CD8-positive, alpha-beta memory T cell (primary cell): ENCODE measurements around the gene CLSTN1. TPM values are rescaled to one million over a fixed set of nuclear protein-coding genes. Genes with fewer than 3 reads are reported as not detected.
"Not testable (repeated sequence)": the region's sequence is repeated elsewhere in the genome, so short reads cannot be mapped to it uniquely, and the experiment has no call there.

Experiments used
- CTCF ChIA-PET: fragments of 350-600 bp; sonication (Branson Sonifier 250); formaldehyde crosslinking; loops from one replicate; lab custom pipeline; 2021; ENCODE audit warnings: antibody characterized with exemption; lab: Charles Lee
- POLR2A ChIA-PET: fragments of 350-600 bp; sonication (Branson Sonifier 250); formaldehyde crosslinking; loops from one replicate; lab custom pipeline; 2021; ENCODE audit warnings: antibody characterized with exemption; lab: Charles Lee
- DNase-seq, 5 donors: peaks; one replicate each; pipeline versions ENCODE4 v3.0.0 to v3.0.0-alpha.2; 2020 to 2022; ENCODE audit warnings: mixed read lengths in 1 of 5
- H3K27ac ChIP-seq: one replicate; pipeline ENCODE4 v1.7.0; 2013; ENCODE audit warnings: low read depth, mild to moderate bottlenecking, low read length, moderate library complexity
- H3K27me3 ChIP-seq: 2 replicates; pipeline ENCODE4 v1.7.0; 2013; ENCODE audit warnings: low read length, mild to moderate bottlenecking; ENCODE audit not compliant: insufficient read depth, poor library complexity, severe bottlenecking
- H3K36me3 ChIP-seq: 2 replicates; pipeline ENCODE4 v1.7.0; 2013; ENCODE audit warnings: mild to moderate bottlenecking, low read length, moderate library complexity; ENCODE audit not compliant: insufficient read depth
- H3K4me1 ChIP-seq: 2 replicates; pipeline ENCODE4 v1.7.0; 2013; ENCODE audit warnings: mild to moderate bottlenecking, low read length, moderate library complexity; ENCODE audit not compliant: insufficient read depth
- H3K4me3 ChIP-seq: 2 replicates; pipeline ENCODE4 v1.7.0; 2013; ENCODE audit warnings: mild to moderate bottlenecking, low read length
- H3K9me3 ChIP-seq: 2 replicates; pipeline ENCODE4 v1.7.0; 2013; ENCODE audit warnings: mild to moderate bottlenecking, low read length
- H3K27ac Mint-ChIP-seq, 8 donors: one replicate each; pipeline ENCODE4 v1.8.0; 2020 to 2021; ENCODE audit warnings: mixed read lengths in 8 of 8, mild to moderate bottlenecking in 6 of 8, inconsistent platforms in 3 of 8, moderate library complexity in 3 of 8
- H3K27me3 Mint-ChIP-seq, 2 donors: one replicate each; pipeline ENCODE4 v1.8.0; 2020 to 2021; ENCODE audit warnings: mixed read lengths in 2 of 2, mild to moderate bottlenecking in 1 of 2, moderate library complexity in 1 of 2
- H3K36me3 Mint-ChIP-seq, 3 donors: one replicate each; pipeline ENCODE4 v1.8.0; 2020 to 2021; ENCODE audit warnings: mixed read lengths in 3 of 3, inconsistent platforms in 1 of 3, mild to moderate bottlenecking in 1 of 3
- H3K4me1 Mint-ChIP-seq, 3 donors: one replicate each; pipeline ENCODE4 v1.8.0; 2020 to 2021; ENCODE audit warnings: mixed read lengths in 3 of 3, inconsistent platforms in 1 of 3, mild to moderate bottlenecking in 1 of 3
- H3K4me3 Mint-ChIP-seq, 7 donors: one replicate each; pipeline ENCODE4 v1.8.0; 2020 to 2021; ENCODE audit warnings: mixed read lengths in 7 of 7, mild to moderate bottlenecking in 6 of 7, moderate library complexity in 4 of 7, inconsistent platforms in 2 of 7
- H3K9me3 Mint-ChIP-seq, 5 donors: one replicate each; pipeline ENCODE4 v1.8.0; 2020 to 2022; ENCODE audit warnings: mixed read lengths in 5 of 5, mild to moderate bottlenecking in 3 of 5, moderate library complexity in 2 of 5, inconsistent platforms in 1 of 5
- polyA plus RNA-seq: library from polyadenylated mRNA; unstranded; fragments of 300-500 nt; fragmentation: Illumina TruSeq; gene quantifications from one replicate; pipeline ENCODE4 v1.2.3, GENCODE V29; 2021
- total RNA-seq, 2 experiments: library from RNA; stranded (reverse); gene quantifications; one replicate each; pipeline ENCODE4 v1.2.3, GENCODE V29; 2021

CLSTN1 gene
- total and polyA plus RNA-seq, 3 experiments from 2014 or later: 38.4 to 48.2 (median 40.8) TPM

DNA sequence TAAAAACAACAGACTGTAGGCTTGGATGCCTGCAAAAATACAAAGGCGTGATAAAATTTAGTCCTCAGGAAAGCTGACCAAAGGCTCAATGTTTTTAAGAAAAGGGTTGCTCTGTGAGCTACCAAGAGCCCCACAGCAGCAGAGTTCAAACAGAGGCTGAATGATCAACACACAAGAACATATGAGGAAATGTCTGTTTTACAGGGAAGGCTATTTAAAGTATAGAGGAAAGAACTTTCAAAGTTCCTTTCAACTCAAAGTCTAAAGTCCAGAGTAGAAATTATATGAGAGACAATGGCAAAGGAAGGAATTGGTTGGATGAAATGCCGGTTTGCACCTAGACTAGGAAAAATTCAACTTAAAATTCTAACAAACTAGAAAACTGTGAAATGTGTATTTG, 8.6 kb downstream of the CLSTN1 start:
- H3K36me3 Mint-ChIP-seq: peaks cover 0 to 14% (median 0%) of the 10 kb centered on the region in 3 donors
- CTCF ChIA-PET: interaction anchor here (1.4 kb wide), 1 partner anchor 10 kb away, joined by 3 read pairs; no protein-coding TSS in a partner anchor

DNA sequence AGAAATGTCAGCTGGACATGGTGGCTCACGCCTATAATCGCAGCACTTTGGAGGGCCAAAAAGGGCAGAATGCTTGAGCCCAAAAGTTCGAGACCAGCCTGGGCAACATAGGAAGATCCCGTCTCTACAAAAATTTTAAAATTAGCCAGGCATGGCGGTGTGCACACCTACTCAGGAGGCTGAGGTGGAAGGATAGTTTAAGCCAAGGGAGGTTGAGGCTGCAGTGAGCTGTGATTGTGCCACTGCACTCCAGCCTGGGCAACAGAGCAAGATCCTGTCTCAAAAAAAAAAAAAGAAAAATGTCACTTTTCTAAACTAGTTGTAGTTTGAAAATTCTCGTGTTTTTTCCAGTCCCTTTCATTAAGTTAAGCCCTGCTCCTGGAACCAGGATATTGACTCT, 9.1 kb downstream of the CLSTN1 start:
- H3K27ac ChIP-seq: no peak overlapping the region
- no peak for DNase-seq
- CTCF ChIA-PET: interaction anchor here (1.4 kb wide), 1 partner anchor 11 kb away, joined by 3 read pairs; no protein-coding TSS in a partner anchor
- Mint-ChIP-seq H3K27me3 (no peaks in the 10 kb centered on the region), H3K36me3 (peaks cover 0 to 10% (median 0%) of the 10 kb centered on the region in 3 donors), H3K4me1 (peaks cover 16 to 44% (median 40%) of the 10 kb centered on the region in 3 donors), H3K9me3 (no peaks in the 10 kb centered on the region), H3K4me3 (no peak overlapping the region), H3K27ac (no peak overlapping the region)
- no peaks in the 10 kb centered on the region for H3K27me3 ChIP-seq
- POLR2A ChIA-PET: no interaction called here
- no peaks in the 10 kb centered on the region for H3K9me3 ChIP-seq
- H3K4me1 ChIP-seq: peaks cover 8% of the 10 kb centered on the region
- no peaks in the 10 kb centered on the region for H3K36me3 ChIP-seq
- no peak overlapping the region for H3K4me3 ChIP-seq

More for the DNA sequence above, 8.6 kb downstream of the CLSTN1 start:
- Mint-ChIP-seq H3K27ac (no peak overlapping the region), H3K4me1 (peaks cover 19 to 46% (median 44%) of the 10 kb centered on the region in 3 donors), H3K27me3 (no peaks in the 10 kb centered on the region), H3K4me3 (no peak overlapping the region), H3K9me3 (no peaks in the 10 kb centered on the region)
- Histone ChIP-seq H3K36me3 (no peaks in the 10 kb centered on the region), H3K9me3 (no peaks in the 10 kb centered on the region), H3K27ac (no peak overlapping the region), H3K4me1 (peaks cover 8% of the 10 kb centered on the region), H3K4me3 (no peak overlapping the region), H3K27me3 (no peaks in the 10 kb centered on the region)
- DNase-seq: no peak
- POLR2A ChIA-PET: no interaction called here

GRCh38 chr1:9811239-9811966, 12.4 kb downstream of the CLSTN1 start:
- Histone ChIP-seq H3K4me3 (no peak overlapping the region), H3K36me3 (no peaks in the 10 kb centered on the region), H3K27me3 (no peaks in the 10 kb centered on the region), H3K4me1 (peaks cover 8% of the 10 kb centered on the region), H3K9me3 (no peaks in the 10 kb centered on the region), H3K27ac (no peak overlapping the region)
- no peak overlapping the region for H3K27ac Mint-ChIP-seq
- no peaks in the 10 kb centered on the region for H3K9me3 Mint-ChIP-seq
- CTCF ChIA-PET: no interaction called here
- peaks cover 33 to 65% (median 62%) of the 10 kb centered on the region in 3 donors for H3K4me1 Mint-ChIP-seq
- H3K36me3 Mint-ChIP-seq: peaks cover 0 to 22% (median 2%) of the 10 kb centered on the region in 3 donors
- POLR2A ChIA-PET: interaction anchor here (0.7 kb wide), 1 partner anchor 160 kb away, joined by 4 read pairs; the partner anchor contains the start of gene PIK3CD
- no peak for DNase-seq
- no peak overlapping the region for H3K4me3 Mint-ChIP-seq
- H3K27me3 Mint-ChIP-seq: no peaks in the 10 kb centered on the region

DNA sequence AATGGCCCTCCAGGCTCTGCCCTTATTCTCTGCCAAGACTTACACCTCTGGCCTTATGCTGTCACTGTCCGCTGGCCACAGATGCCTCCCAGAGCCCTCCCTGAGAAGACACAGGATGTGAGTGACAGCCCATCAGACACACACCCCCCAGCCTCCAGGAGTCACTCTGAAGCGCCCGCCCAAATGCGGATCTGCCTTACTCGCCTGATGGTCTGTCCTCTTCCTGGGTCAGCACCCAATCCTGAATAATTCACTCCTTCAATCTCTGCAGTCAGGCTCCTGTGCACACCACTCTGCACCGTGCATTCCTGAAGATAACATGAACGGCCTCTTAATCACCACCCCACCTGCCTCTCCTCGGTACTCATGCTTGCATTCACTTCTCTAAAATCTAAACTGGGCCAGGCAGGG, 14.7 kb downstream of the CLSTN1 start:
- Mint-ChIP-seq H3K27ac (peak overlapping the region in 3 of 8 donors; percentile 43 to 46 (median 44)), H3K4me3 (no peak overlapping the region), H3K9me3 (no peaks in the 10 kb centered on the region), H3K36me3 (peaks cover 0 to 19% (median 2%) of the 10 kb centered on the region in 3 donors), H3K4me1 (peaks cover 34 to 68% (median 61%) of the 10 kb centered on the region in 3 donors), H3K27me3 (no peaks in the 10 kb centered on the region)
- Histone ChIP-seq H3K27ac (no peak overlapping the region), H3K27me3 (no peaks in the 10 kb centered on the region), H3K9me3 (no peaks in the 10 kb centered on the region), H3K4me3 (no peak overlapping the region), H3K4me1 (peaks cover 17% of the 10 kb centered on the region), H3K36me3 (no peaks in the 10 kb centered on the region)
- DNase-seq: no peak
- ChIA-PET CTCF (no interaction called here), POLR2A (no interaction called here)

DNA sequence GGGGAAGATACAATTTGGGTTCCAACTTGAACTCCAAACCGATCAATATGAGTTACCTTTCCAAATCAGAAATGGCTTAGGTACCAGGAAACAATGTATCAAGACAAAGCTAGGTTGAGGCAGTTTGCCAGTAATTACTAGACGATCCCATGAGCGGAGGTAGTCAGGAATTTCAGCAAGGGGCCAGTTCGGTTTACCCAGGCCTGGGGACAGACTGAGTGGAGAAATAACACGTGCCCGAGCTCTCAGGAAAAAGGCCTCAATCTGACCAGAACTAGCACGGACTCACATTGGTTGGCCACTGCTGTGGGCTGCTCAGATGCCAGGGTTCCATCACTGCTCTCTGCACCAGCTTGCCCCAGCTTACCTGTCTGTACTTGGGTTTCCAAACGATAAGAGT, 15.3 kb downstream of the CLSTN1 start:
- Mint-ChIP-seq H3K36me3 (peaks cover 0 to 19% (median 2%) of the 10 kb centered on the region in 3 donors), H3K4me3 (no peak overlapping the region), H3K9me3 (no peaks in the 10 kb centered on the region), H3K27me3 (no peaks in the 10 kb centered on the region), H3K4me1 (peaks cover 32 to 66% (median 59%) of the 10 kb centered on the region in 3 donors), H3K27ac (no peak overlapping the region)
- H3K36me3 ChIP-seq: no peaks in the 10 kb centered on the region
- no peak for DNase-seq
- POLR2A ChIA-PET: no interaction called here
- H3K9me3 ChIP-seq: no peaks in the 10 kb centered on the region
- no peak overlapping the region for H3K27ac ChIP-seq
- H3K4me1 ChIP-seq: peaks cover 17% of the 10 kb centered on the region
- H3K4me3 ChIP-seq: no peak overlapping the region
- no peaks in the 10 kb centered on the region for H3K27me3 ChIP-seq
- CTCF ChIA-PET: no interaction called here

GRCh38 chr1:9807541-9807940, 16.2 kb downstream of the CLSTN1 start:
- no peaks in the 10 kb centered on the region for H3K9me3 Mint-ChIP-seq
- ChIA-PET POLR2A (no interaction called here), CTCF (interaction anchor here (0.6 kb wide), 1 partner anchor 23 kb away, joined by 3 read pairs; no protein-coding TSS in a partner anchor)
- no peak overlapping the region for H3K27ac ChIP-seq
- no peaks in the 10 kb centered on the region for H3K27me3 ChIP-seq
- H3K36me3 Mint-ChIP-seq: peaks cover 0 to 19% (median 2%) of the 10 kb centered on the region in 3 donors
- H3K27me3 Mint-ChIP-seq: no peaks in the 10 kb centered on the region
- H3K27ac Mint-ChIP-seq: peak overlapping the region in 2 of 8 donors; percentile 6 to 97
- no peaks in the 10 kb centered on the region for H3K36me3 ChIP-seq
- DNase-seq: no peak
- H3K4me3 ChIP-seq: no peak overlapping the region
- H3K4me1 Mint-ChIP-seq: peaks cover 35 to 72% (median 60%) of the 10 kb centered on the region in 3 donors
- H3K4me3 Mint-ChIP-seq: no peak overlapping the region
- no peaks in the 10 kb centered on the region for H3K9me3 ChIP-seq
- H3K4me1 ChIP-seq: peaks cover 20% of the 10 kb centered on the region

DNA sequence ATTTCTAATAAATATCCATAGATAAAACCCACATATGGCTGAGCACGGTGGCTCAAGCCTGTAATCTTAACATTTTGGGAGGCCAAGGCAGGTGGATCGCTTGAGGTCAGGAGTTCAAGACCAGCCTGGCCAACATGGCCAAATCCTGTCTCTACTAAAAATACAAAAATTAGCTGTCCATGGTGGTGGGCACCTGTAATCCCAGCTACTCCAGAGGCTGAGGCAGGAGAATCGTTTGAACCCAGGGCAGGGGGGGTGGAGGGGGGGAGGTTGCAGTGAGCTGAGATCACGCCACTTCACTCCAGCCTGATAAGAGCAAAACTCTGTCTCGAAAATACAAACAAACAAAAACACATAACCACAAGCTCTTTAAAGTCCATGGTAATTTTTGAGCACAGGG, 17.8 kb downstream of the CLSTN1 start:
- DNase-seq, H3K9me3 ChIP-seq, H3K27ac ChIP-seq, H3K4me3 ChIP-seq, POLR2A ChIA-PET, H3K27me3 ChIP-seq, H3K27me3 Mint-ChIP-seq, CTCF ChIA-PET, H3K36me3 ChIP-seq, H3K9me3 Mint-ChIP-seq: not testable (repeated sequence)
- Mint-ChIP-seq H3K36me3 (peaks cover 0 to 19% (median 2%) of the 10 kb centered on the region in 3 donors), H3K27ac (peak overlapping the region in 1 of 8 donors; percentile 11), H3K4me1 (peaks cover 42 to 74% (median 64%) of the 10 kb centered on the region in 3 donors), H3K4me3 (peak overlapping the region in 1 of 7 donors; percentile 75)
- H3K4me1 ChIP-seq: peaks cover 18% of the 10 kb centered on the region

DNA sequence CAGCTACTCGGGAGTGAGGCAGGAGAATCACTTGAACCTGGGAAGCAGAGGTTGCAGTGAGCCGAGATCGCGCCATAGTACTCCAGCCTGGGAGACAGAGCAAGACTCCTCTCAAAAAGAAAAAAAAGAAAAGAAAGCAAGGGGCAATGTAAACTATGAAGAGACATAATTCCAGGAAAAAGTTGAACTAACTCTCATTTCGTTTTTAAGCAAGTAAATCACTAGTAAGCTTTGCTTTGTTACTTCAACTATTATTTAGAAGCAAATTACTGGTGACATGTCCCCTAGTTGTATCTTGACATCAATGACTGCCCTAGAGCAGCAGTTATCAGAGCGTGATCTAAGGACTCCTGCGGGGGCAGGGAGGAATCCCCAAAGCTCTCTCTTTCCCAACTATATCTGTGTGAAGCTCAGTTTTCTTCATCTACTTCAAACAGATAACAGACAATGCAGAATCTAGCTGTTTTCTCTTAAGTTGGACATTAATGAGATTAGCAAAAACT, 18.7 kb downstream of the CLSTN1 start:
- CTCF ChIA-PET: no interaction called here
- Mint-ChIP-seq H3K36me3 (peaks cover 0 to 20% (median 2%) of the 10 kb centered on the region in 3 donors), H3K27me3 (no peaks in the 10 kb centered on the region), H3K4me1 (peaks cover 41 to 72% (median 63%) of the 10 kb centered on the region in 3 donors), H3K4me3 (no peak overlapping the region), H3K9me3 (no peaks in the 10 kb centered on the region), H3K27ac (peak overlapping the region in 3 of 8 donors; percentile 12 to 81 (median 70))
- Histone ChIP-seq H3K27ac (no peak overlapping the region), H3K36me3 (no peaks in the 10 kb centered on the region), H3K4me3 (no peak overlapping the region), H3K4me1 (peaks cover 18% of the 10 kb centered on the region), H3K27me3 (no peaks in the 10 kb centered on the region), H3K9me3 (no peaks in the 10 kb centered on the region)
- POLR2A ChIA-PET: no interaction called here
- no peak for DNase-seq
